ENCODE data around the gene COA8. TPM values are rescaled to one million over a fixed set of nuclear protein-coding genes. Genes with fewer than 3 reads are reported as not detected.

Gene COA8
- total and polyA plus RNA-seq, 2 of the 13 experiments (the other 11 are each of a cell fraction or from before 2014, with no cell fraction given): 10.9 to 25.1 TPM

DNA sequence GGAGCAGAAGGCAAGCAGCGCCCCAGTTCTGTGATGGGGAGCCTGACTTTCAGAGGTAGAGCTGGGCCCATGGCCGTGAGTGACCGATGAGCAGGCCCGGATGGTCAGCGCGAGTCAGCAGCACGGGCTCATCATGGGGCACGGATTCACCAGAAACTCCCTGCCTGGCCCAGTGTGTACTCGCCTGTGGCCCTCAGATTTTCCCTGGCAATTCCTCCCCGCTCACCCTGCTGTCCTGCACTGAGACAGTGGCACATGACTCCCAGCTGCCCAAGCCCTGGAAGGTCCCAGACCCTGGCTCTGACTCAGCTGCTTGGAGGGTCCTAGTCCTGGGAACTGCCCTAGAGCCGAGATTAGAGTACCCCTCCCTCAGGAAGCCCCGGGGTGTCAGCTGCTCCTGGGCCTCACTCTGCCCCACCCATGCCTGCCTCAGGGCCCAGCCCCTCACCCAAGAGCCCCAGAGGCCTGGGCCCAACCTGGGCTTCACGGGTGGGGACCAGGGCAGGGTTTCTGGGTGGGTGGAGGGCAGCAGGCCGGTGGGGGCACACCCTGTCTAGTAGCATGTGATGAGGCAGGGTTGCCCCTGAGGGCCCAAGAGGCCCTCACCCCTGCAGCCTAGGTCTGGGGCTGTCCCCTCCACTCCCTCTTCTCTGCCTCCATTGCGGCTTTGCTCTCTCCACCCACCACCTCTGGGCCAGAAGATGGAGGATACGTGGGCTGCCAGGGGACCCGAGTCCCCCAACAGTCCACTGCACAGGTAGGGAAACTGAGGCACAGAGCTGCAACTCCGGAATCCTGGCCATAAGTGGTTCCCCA is 25.4 kb upstream of the COA8 start (continued):
- TF ChIP-seq ZNF816 (CRISPR knock-in tag; IDR thresholded peaks at IDR 0.05; ENCODE audit: borderline replicate concordance) (no peak), POLR2G (IDR thresholded peaks at IDR 0.05; ENCODE audit: low read depth, low read length) (peak; percentile 33), TBL1XR1 (IDR thresholded peaks at IDR 0.05; ENCODE audit: borderline replicate concordance, low read length, partially characterized antibody) (no peak), ZNF563 (CRISPR knock-in tag; IDR thresholded peaks at IDR 0.05) (no peak), ZNF101 (CRISPR knock-in tag; IDR thresholded peaks at IDR 0.05; ENCODE audit: borderline replicate concordance, low read depth) (no peak), ZFY (CRISPR knock-in tag; IDR thresholded peaks at IDR 0.05) (peak; percentile 13; the same call in 1 of the 2 replicates), HOXA9 (CRISPR knock-in tag; IDR thresholded peaks at IDR 0.05; ENCODE audit: borderline replicate concordance) (no peak), ZC3H13 (CRISPR knock-in tag; IDR thresholded peaks at IDR 0.05) (0 out of 2 replicates have a peak, but pooled peaks have one; percentile 9), AKAP8 (CRISPR knock-in tag; IDR thresholded peaks at IDR 0.05) (peak; percentile 1; the same call in 1 of the 2 replicates), IKZF4 (CRISPR knock-in tag; IDR thresholded peaks at IDR 0.05; ENCODE audit: borderline replicate concordance, low read depth, not compliant biosample characterization) (no peak)

GRCh38 chr14:103538291-103539055 is 24.3 kb upstream of the COA8 start:
- no peaks in the 10 kb centered on the region for H3K79me2 ChIP-seq (ENCODE audit: insufficient read depth, low read length)
- no peak overlapping the region for H3K4me3 ChIP-seq (replicated peaks in 1 of 3; ENCODE audit: insufficient read depth in 1 of 3, low read depth in 2 of 3, low read length in 3 of 3)
- ChIA-PET CTCF (ENCODE audit: low intra/inter-chr PET ratio, low total read pairs) (no interaction called here), POLR2A (interaction anchor here (0.9 to 6.9 kb wide), 2 partner anchors 10 to 16 kb away, joined by 4 to 37 read pairs; partner anchors contain the start of gene TRMT61A)
- no peaks in the 10 kb centered on the region for H3K9me3 ChIP-seq (ENCODE audit: low read length)
- in situ Hi-C loops (cut with HindIII; ENCODE audit: extremely low pct_ligation_motif_present, low pct_unique_long_range_greater_than_20kb) (no loop called here), intact Hi-C loops (cut with micrococcal nuclease; ENCODE audit: unreplicated experiment) (no loop called here)
- FAIRE-seq (no peak), DNase-seq (ENCODE audit: low spot score) (no peak), ATAC-seq (peak; percentile 5)
- H3K4me2 ChIP-seq (ENCODE audit: low read depth, low read length): no peak overlapping the region
- peaks cover 2 to 19% of the 10 kb centered on the region in 2 experiments; a peak in 2 of 5 replicates for H3K27me3 ChIP-seq (ENCODE audit: control insufficient read depth in 1 of 2, insufficient read depth in 2 of 2, low read length in 2 of 2)
- WGBS (ENCODE audit: low lambda C conversion rate): 70% methylated on average over 8 of the region's 30 CpGs
- H3K36me3 ChIP-seq (replicated peaks in 1 of 2; ENCODE audit: control insufficient read depth in 1 of 2, insufficient read depth in 2 of 2, low read length in 2 of 2): no peaks in the 10 kb centered on the region; a peak in 1 of 5 replicates
- TF ChIP-seq POLR2G (IDR thresholded peaks at IDR 0.05; ENCODE audit: low read depth, low read length) (0 out of 2 replicates have a peak, but pooled peaks have one; percentile 7), AGO1 (IDR thresholded peaks at IDR 0.05; ENCODE audit: low read depth, low read length, poor library complexity, severe bottlenecking) (peak; percentile 92), HNRNPL (IDR thresholded peaks at IDR 0.05; ENCODE audit: low read depth, low read length) (0 out of 2 replicates have a peak, but pooled peaks have one; percentile 63), MBNL3 (CRISPR knock-in tag; conservative IDR thresholded peaks at IDR 0.05) (no peak), AGO2 (optimal IDR thresholded peaks at IDR 0.05; ENCODE audit: low read depth, low read length) (peak; percentile 86)
- H3K4me1 ChIP-seq (ENCODE audit: insufficient read depth, low read length): peaks cover 51% of the 10 kb centered on the region
- H3K9ac ChIP-seq (ENCODE audit: insufficient read depth, low read depth, low read length): no peak overlapping the region
- no peak overlapping the region for H2AFZ ChIP-seq (ENCODE audit: low read length)
- no peak overlapping the region for H3K27ac ChIP-seq (ENCODE audit: extremely low read length, insufficient read depth, low read length)
- no peaks in the 10 kb centered on the region for H4K20me1 ChIP-seq (ENCODE audit: insufficient read depth, low read length)
- no TSS peak for BruUV-seq (replicated peaks)

Measured in HepG2 (cell line).